ENCODE results near the gene HNRNPF.

HNRNPF gene

GRCh38 chr10:43384252-43385221 lies 24.4 kb downstream of the HNRNPF start:
- Histone ChIP-seq H3K36me3 (ENCODE audit: insufficient read depth, low read length) (peaks cover 22% of the 10 kb centered on the region), H3K9ac (ENCODE audit: low read depth, low read length) (no peak overlapping the region), H3K9me3 (ENCODE audit: control insufficient read depth, insufficient read depth, low read length) (no peaks in the 10 kb centered on the region), H3K4me1 (ENCODE audit: insufficient read depth, low read length) (0 out of 2 replicates have a peak, but pooled peaks cover 2% of the 10 kb centered on the region)

- Histone ChIP-seq H3K36me3 (ENCODE audit: insufficient read depth, low read length) (peaks cover 19% of the 10 kb centered on the region), H3K4me1 (ENCODE audit: insufficient read depth, low read length) (0 out of 2 replicates have a peak, but pooled peaks cover 2% of the 10 kb centered on the region), H3K9ac (ENCODE audit: low read depth, low read length) (no peak overlapping the region), H3K9me3 (ENCODE audit: control insufficient read depth, insufficient read depth, low read length) (no peaks in the 10 kb centered on the region)
These were observed 25.6 kb downstream of the HNRNPF start for GRCh38 chr10:43383204-43383971.

- H3K9ac ChIP-seq (ENCODE audit: low read depth, low read length) = no peak overlapping the region
- H3K9me3 ChIP-seq (ENCODE audit: control insufficient read depth, insufficient read depth, low read length) = no peaks in the 10 kb centered on the region
- H3K4me1 ChIP-seq (ENCODE audit: insufficient read depth, low read length) = peaks cover 10% of the 10 kb centered on the region; the same call in 1 of the 2 replicates
- peaks cover 3% of the 10 kb centered on the region; the same call in 1 of the 2 replicates for H3K36me3 ChIP-seq (ENCODE audit: insufficient read depth, low read length)
These were observed 28.3 kb downstream of the HNRNPF start for GRCh38 chr10:43380610-43381222.

- no peaks in the 10 kb centered on the region for H3K36me3 ChIP-seq (ENCODE audit: insufficient read depth, low read length)
- H3K9me3 ChIP-seq (ENCODE audit: control insufficient read depth, insufficient read depth, low read length) = no peaks in the 10 kb centered on the region
- H3K4me1 ChIP-seq (ENCODE audit: insufficient read depth, low read length) = peaks cover 8% of the 10 kb centered on the region
- no peak overlapping the region for H3K9ac ChIP-seq (ENCODE audit: low read depth, low read length)
These were observed 31.5 kb downstream of the HNRNPF start for GRCh38 chr10:43377424-43377883.

GRCh38 chr10:43376828-43377423 lies 32.1 kb downstream of the HNRNPF start:
- Histone ChIP-seq H3K36me3 (ENCODE audit: insufficient read depth, low read length) (no peaks in the 10 kb centered on the region), H3K9me3 (ENCODE audit: control insufficient read depth, insufficient read depth, low read length) (no peaks in the 10 kb centered on the region), H3K9ac (ENCODE audit: low read depth, low read length) (no peak overlapping the region), H3K4me1 (ENCODE audit: insufficient read depth, low read length) (peaks cover 8% of the 10 kb centered on the region)

- no peaks in the 10 kb centered on the region for H3K9me3 ChIP-seq (ENCODE audit: control insufficient read depth, insufficient read depth, low read length)
- H3K9ac ChIP-seq (ENCODE audit: low read depth, low read length) = no peak overlapping the region
- peaks cover 8% of the 10 kb centered on the region for H3K4me1 ChIP-seq (ENCODE audit: insufficient read depth, low read length)
- no peaks in the 10 kb centered on the region for H3K36me3 ChIP-seq (ENCODE audit: insufficient read depth, low read length)
These were observed 32.8 kb downstream of the HNRNPF start for GRCh38 chr10:43376046-43376635.

- peaks cover 8% of the 10 kb centered on the region for H3K4me1 ChIP-seq (ENCODE audit: insufficient read depth, low read length)
- no peaks in the 10 kb centered on the region for H3K36me3 ChIP-seq (ENCODE audit: insufficient read depth, low read length)
- no peaks in the 10 kb centered on the region for H3K9me3 ChIP-seq (ENCODE audit: control insufficient read depth, insufficient read depth, low read length)
- H3K9ac ChIP-seq (ENCODE audit: low read depth, low read length) = no peak overlapping the region
These were observed 33.5 kb downstream of the HNRNPF start for GRCh38 chr10:43375401-43376020.

- Histone ChIP-seq H3K36me3 (ENCODE audit: insufficient read depth, low read length) (no peaks in the 10 kb centered on the region), H3K9me3 (ENCODE audit: control insufficient read depth, insufficient read depth, low read length) (no peaks in the 10 kb centered on the region), H3K4me1 (ENCODE audit: insufficient read depth, low read length) (peaks cover 8% of the 10 kb centered on the region), H3K9ac (ENCODE audit: low read depth, low read length) (no peak overlapping the region)
These were observed 34.8 kb downstream of the HNRNPF start for GRCh38 chr10:43374194-43374593.

GRCh38 chr10:43373461-43373860 lies 35.5 kb downstream of the HNRNPF start:
- Histone ChIP-seq H3K4me1 (ENCODE audit: insufficient read depth, low read length) (peaks cover 8% of the 10 kb centered on the region), H3K9me3 (ENCODE audit: control insufficient read depth, insufficient read depth, low read length) (no peaks in the 10 kb centered on the region), H3K9ac (ENCODE audit: low read depth, low read length) (no peak overlapping the region), H3K36me3 (ENCODE audit: insufficient read depth, low read length) (no peaks in the 10 kb centered on the region)

- Histone ChIP-seq H3K36me3 (ENCODE audit: insufficient read depth, low read length) (no peaks in the 10 kb centered on the region), H3K9me3 (ENCODE audit: control insufficient read depth, insufficient read depth, low read length) (no peaks in the 10 kb centered on the region), H3K9ac (ENCODE audit: low read depth, low read length) (no peak overlapping the region), H3K4me1 (ENCODE audit: insufficient read depth, low read length) (peaks cover 8% of the 10 kb centered on the region)
These were observed 36.1 kb downstream of the HNRNPF start for GRCh38 chr10:43372765-43373361.

- H3K9me3 ChIP-seq (ENCODE audit: control insufficient read depth, insufficient read depth, low read length) = no peaks in the 10 kb centered on the region
- no peak within 1 kb of the TSS for H3K9ac ChIP-seq (ENCODE audit: low read depth, low read length)
These were observed 37.6 kb downstream of the HNRNPF start, which contains the start of gene FXYD4 for GRCh38 chr10:43371418-43371817. Gene FXYD4, plus strand, starts transcription at chr10:43371636. Its CDS starts 2,111 bp downstream, at chr10:43373747.

GRCh38 chr10:43370671-43371215 lies 38.2 kb downstream of the HNRNPF start:
- Histone ChIP-seq H3K9ac (ENCODE audit: low read depth, low read length) (no peak overlapping the region), H3K4me1 (ENCODE audit: insufficient read depth, low read length) (no peaks in the 10 kb centered on the region; the same call in none of the 2 replicates), H3K36me3 (ENCODE audit: insufficient read depth, low read length) (no peaks in the 10 kb centered on the region), H3K9me3 (ENCODE audit: control insufficient read depth, insufficient read depth, low read length) (no peaks in the 10 kb centered on the region)

More at GRCh38 chr10:43371418-43371817, 37.6 kb downstream of the HNRNPF start, which contains the start of gene FXYD4:
- Histone ChIP-seq H3K36me3 (ENCODE audit: insufficient read depth, low read length) (no peaks in the 10 kb centered on the region), H3K4me1 (ENCODE audit: insufficient read depth, low read length) (no peaks in the 10 kb centered on the region; the same call in none of the 2 replicates)
